COR-L47 (cell line): ENCODE results near the gene SYT11.
"Not testable (repeated sequence)": the region's sequence is repeated elsewhere in the genome, so short reads cannot be mapped to it uniquely, and the experiment has no call there.

Source experiments
- DNase-seq: peaks from one replicate; lab custom pipeline; 2025; lab: John Stamatoyannopoulos, UW

Gene SYT11

DNA sequence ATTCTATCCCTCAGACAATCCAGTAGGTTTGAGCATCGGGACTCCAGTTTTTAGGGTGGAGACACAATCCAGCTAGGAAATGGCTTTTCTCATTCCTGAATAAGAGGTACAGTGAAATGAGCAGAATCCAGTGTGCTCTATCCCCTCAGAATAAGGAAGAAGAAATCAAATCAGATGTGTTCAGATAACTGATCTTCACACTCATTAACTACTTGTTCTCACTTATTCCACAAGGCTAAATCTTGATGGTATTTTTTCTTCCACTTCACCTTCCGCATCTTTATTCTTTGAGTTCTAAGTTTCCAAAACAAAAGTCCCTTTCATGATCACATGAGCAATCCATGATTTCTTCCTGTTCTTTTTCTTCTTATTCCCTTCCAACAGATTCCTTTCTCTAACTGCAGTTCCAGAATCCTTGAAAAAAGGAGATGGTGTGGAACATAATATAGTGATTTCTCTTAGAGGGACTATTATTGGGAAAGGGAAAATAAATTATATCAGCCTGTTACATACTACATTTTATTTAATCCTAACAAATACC, 1.7 kb downstream of the SYT11 start:
- DNase-seq, result peak; percentile 36

DNA sequence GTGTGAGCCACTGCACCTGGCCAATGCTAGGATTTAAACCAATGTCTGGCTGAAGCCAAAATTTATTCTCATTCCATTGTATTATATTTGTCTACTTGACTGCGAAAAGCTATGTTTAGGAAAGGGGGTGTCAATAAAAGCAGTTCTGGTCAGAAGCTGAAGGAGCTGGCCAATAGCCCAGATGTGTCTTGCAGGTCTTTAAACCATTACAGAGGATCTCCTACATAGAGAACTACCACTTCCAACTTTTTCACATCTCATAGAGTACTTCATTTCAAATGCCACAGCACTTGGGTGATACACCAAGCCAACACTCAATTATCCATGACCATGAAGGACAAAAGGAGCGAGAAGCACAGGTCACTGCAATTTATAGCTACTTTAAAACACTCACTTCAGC, 2.5 kb downstream of the SYT11 start:
- DNase-seq, result no peak

DNA sequence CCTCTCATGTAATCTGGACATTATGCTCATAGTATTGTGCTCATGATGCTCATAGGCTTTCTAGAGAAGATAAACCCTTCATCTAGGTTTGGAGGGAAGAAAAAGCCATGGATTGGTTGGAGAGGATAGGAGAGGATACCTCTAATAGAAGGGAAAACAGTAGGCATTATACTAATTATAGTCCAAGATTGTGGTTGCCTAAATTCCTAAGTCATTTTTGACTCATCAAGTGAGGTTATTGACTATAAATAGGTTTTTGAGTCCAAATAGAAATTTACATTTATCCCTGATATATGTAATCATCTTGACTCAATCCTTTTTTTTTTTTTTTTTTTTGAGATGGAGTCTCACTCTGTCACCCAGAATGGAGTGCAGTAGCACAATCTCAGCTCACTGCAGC, 5.0 kb downstream of the SYT11 start:
- no peak for DNase-seq

DNA sequence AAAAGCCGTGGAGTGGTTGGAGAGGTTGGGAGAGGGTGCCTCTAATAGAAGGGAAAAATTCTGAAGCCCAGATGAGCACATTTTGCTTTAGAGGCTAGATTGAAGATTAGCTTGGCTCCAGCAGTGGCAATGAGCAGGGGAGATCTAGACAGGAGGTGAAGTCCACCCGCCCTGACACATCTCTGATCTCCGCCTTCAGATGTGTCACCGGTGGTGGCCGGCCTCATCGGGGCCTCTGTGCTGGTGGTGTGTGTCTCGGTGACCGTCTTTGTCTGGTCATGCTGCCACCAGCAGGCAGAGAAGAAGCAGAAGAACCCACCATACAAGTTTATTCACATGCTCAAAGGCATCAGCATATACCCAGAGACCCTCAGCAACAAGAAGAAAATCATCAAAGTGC, 8.4 kb downstream of the SYT11 start:
- DNase-seq, result no peak

DNA sequence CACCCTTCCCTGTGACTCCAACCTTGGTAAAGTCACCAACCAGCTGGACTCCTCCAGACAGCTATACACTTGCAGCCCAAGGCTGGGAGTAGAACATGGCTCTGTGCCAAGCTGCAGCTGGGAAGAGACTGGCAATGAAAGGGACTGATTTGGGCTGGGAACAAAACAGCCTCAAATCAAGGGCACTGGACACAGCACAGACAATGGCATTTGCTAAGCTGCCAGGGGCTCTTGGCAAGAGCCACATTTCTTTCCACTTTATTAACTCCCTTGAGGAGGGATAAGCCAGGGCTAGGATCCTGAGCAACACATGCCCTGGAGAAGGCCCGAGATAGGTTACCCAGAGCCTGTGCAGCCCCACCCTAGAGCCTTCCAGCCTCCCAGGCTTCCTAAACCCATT, 12.0 kb downstream of the SYT11 start:
- peak; percentile 89 for DNase-seq

DNA sequence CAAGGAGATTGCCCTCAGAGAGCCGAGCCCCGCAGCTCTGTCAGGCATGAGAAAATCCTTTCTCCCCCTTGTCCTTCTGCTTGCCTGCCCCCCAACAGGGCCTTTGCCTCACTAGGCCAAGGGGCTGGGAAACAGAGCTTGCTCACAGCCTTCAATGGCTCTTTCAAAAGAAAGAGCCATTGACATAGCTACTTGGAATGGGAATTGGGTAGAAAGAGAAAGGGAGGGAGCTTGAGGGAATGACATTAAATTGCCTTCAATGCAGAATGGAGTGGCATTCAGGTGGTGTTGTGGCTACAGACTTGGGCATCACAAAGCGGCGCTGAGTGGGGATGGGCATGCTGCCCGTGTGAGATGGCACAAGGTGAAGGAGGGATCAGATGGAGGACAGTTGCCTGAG, 13.2 kb downstream of the SYT11 start:
- DNase-seq, result no peak

DNA sequence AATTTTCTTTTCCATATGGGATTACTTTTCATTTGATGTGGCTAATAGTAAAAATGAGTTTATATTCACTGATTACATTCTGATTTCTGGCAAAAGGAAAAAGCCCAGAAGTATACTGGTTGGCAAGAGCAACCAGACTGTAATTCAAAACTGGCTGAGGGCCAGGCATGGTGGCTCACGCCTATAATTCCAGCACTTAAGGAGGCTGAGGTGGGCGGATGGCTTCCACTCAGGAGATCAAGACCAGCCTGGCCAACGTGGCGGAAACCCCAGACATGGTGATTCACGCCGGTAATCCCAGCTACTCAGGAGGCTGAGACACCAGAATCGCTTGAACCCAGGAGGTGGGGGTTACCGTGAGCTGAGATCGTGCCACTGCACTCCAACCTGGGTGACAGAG, 14.5 kb downstream of the SYT11 start:
- peak; percentile 22 for DNase-seq

DNA sequence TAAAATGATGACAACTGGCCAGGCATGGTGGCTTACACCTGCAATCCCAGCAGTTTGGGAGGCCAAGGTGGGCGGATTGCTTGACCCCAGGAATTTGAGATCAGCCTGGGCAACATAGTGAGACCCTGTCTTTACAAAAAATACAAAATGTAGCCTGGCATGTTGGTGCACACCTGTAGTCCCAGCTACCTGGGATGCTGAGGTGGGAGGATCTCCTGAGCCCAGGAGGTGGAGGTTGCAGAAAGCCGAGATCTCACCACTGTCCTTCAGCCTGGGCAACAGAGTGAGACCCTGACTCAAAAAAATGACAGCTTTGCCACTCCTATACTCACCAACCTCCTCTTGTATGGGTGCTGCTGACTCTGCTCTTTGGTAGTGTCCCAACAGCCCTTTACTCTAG, 18.6 kb downstream of the SYT11 start:
- DNase-seq, result no peak

DNA sequence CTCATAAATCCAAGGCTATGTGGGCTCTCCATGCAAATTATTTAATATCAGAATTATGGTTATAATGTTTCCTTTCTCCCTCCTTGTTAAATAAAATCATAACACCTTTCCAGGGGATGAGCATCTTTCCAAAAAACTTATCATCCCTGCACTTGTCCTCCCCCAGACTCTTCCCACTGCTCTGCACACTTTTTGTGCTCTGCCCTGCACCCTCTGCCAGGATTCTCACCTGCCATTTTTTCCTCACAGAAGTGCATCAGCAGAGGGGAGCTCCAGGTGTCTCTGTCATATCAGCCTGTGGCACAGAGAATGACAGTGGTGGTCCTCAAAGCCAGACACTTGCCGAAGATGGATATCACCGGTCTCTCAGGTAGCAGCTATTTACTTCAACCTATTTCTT, 20.9 kb downstream of the SYT11 start:
- no peak for DNase-seq

DNA sequence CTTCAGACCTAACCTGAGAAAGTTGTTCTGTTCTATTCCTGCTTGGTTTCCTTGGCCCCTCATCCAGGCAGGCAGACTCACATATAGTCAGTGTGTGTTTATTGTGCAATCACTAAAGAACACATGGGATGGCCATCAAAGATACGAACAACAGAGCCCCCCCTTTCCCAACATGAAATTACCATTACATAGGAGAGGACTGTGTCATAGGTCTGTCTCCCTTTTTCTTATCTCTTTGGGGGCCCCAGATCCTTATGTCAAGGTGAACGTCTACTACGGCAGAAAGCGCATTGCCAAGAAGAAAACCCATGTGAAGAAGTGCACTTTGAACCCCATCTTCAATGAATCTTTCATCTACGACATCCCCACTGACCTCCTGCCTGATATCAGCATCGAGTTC, 21.6 kb downstream of the SYT11 start:
- DNase-seq, result no peak

DNA sequence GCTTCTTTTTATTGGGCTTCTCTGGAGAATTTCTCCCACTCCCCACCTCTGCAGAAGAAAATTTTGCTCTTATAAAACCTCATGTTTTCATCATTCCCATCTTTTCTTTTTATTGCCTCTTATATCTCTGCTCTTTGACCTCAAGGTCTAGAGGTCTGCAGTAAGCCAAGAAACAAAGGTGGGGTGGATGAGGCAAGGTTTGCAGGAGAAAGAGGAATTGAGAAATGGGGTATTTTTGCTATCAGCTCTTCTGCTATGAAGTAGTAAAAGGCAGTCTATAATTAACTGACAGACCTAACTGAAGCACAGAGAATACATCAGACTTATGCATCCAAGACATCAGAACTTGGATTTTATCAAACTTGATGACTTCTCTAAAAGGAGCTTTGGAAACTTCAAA, 22.9 kb downstream of the SYT11 start:
- no peak for DNase-seq

DNA sequence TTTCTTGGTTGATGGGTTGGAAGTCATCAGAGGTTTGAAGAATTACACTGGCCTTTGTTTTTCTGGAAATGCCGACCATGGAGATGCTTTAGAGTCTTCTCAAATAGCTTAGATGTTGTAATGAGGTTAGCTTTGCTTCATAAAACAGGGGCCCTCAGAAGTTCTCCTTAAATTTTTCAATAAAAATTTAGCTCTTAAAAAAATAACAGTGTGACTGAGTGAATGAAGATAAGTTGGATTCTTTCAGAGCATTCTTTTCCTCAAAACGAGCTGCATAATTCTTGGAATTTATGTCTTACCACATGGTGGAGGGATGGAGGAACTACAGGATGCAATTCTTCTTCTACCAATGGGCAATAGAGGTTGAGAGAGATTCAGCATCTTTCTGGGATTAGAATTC, 23.4 kb downstream of the SYT11 start:
- DNase-seq, result no peak

DNA sequence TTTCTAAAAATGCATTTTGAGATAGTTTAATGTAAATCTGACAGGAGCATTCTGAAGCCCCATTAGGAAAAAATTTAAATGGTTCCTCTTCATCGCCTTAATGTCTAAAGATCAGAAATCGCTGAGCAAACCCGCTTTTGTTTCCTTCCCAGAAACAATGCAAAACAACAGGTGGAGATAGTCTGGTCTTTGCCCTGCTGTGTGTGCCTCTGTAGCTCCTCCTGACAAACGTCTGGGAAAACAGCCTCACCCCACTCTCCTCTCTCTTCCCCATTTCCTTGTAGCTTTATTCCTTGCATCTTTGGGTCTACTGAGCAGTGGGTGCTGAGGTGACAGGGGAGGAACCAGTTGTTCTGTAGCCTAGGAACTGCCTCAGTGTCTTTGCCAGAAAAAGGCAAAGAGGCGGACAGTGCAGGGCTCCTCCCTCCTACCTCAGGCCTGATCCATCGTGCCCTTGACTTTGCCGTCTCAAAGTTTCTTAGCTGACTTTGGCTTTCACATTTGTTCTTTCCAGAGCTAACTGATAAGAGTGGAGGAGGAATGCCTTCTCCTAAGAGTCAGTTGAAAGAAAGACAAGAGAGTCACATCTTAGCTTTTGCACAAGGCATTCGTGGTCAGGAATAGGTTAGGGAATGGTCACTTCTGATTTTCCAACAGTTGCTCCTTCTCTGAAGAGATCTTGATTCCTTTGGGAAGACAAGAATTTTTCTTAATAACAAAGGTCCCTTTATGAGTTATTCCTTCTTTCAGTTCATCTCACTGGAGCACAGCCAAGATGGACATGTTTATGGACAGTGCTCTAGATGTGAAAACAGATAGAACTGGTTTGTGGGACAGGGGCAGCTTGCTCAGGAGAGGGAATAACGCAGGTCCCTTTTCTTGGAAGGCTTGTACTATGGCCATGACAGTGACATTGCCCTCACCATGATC, 24.9 kb downstream of the SYT11 start:
- DNase-seq, result no peak

DNA sequence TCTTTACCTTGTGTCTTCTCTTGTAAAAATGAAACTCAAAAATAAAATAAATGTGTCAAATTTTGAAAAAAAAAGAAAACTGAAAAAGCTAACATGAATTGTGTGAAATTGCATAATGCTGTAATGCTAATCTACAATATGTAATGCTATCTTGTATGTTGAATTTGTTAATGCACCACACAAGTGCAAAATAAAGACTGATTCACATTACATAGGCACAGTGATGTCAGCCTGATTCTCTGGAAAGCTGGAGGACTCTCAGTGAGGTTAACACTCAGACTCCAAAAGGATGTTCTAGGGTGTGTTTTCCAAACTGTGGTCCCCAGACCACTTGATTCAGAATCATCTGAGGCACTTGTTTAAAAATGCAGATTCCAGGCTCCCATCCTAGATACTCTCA, 25.6 kb downstream of the SYT11 start:
- no peak for DNase-seq

DNA sequence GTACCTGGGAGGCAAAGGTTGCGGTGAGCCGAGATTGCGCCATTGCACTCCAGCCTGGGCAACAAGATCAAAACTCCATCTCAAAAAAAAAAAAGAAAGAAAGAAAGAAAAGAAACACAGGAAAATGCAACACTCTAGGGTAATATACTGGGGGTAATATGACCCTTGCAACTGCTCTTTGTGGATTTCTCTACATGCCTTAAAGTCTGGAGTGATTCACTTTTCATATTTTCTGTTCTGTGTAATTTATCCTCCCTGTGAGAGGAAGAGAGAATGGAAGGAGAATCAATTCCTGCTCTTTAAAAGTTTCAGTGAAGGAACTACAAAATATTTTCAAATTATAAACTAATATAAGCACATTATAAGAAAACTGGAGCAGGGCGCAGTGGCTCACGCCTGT, 29.1 kb downstream of the SYT11 start:
- no peak for DNase-seq

DNA sequence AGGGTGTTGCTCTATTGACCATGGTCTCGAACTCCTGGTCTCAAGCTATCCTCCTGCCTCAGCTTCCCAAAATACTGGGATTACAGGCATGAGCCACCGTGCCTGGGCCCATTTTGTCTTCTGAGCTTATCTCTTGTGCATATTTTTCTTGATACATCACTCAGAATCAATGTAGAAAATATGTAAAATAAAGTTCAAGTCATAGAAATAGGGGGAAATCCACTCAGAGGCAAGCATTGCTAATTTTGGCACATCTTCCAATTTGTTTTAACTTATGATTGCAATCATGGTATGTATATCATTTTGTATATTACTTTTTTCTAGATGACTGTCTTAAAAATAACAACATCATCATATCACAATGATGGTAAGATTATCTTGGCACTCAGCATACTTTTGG, 30.2 kb downstream of the SYT11 start:
- DNase-seq, result no peak

DNA sequence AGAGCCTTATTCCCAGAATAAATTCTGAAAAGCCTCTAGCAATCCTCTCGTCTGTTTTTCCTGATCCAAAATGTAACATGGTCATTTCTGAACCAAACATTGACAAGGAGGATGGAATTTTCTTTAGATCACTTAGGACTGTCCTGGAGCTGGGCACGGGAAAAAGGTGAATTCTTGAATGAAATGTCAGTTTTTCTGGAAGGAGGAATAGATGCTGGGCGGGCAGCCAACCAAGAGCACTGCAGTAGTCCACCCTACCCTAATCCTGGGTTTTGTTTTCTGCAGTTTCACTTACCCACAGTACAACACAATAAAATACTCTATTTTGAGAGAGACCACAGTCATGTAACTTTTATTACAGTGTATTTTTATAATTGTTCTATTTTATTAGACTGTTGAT, 30.9 kb downstream of the SYT11 start:
- no peak for DNase-seq

DNA sequence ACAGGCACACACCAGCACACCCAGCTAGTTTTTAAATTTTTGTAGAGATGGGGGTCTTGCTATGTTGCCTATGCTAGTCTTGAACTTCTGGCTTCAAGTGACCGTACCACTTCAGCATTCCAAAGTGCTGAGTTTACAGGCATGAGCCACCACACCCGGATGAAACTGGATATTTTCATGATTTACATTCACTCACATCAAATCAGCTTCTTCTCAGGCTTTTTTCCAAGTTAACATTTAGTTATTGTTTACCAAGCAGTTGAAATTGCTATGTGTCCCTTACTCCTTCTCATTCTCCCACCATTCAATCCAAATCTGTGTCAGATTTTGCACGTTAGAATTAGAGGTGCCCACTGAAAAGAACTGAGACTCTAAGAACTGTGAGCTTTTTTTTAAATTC, 33.4 kb downstream of the SYT11 start:
- no peak for DNase-seq

DNA sequence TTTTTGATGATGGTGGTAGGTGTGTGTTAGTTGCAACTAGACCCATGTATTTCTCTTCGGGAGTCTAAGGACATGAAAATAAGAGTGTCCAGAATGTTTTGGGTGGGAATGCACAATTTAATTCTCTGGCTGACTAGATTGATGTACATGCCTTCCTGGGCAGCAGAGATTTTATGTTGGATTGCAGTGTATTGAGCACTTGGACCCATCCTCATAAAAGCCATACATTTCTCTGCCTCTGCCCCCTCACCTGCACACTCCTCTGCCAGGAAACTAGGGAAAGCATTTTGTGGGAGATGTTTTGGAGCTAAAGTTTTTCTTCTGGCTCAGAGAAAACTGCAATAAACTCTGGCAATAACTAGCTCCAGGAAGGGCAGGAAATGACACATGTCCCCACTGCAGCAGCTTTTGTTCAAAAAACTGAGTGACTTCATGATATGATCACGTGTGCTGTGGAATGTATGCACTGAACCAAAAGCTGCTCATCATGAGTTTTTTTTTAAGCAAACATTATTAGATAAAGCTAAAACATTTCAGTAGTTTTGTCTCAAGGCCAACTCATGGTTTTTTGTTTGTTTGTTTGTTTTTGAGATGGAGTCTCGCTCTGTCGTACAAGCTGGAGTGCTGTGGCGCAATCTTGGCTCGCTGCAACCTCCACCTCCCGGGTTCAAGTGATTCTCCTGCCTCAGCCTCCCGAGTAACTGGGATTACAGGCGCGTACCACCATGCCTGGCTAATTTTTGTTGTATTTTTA, 34.2 kb downstream of the SYT11 start:
- no peak for DNase-seq

DNA sequence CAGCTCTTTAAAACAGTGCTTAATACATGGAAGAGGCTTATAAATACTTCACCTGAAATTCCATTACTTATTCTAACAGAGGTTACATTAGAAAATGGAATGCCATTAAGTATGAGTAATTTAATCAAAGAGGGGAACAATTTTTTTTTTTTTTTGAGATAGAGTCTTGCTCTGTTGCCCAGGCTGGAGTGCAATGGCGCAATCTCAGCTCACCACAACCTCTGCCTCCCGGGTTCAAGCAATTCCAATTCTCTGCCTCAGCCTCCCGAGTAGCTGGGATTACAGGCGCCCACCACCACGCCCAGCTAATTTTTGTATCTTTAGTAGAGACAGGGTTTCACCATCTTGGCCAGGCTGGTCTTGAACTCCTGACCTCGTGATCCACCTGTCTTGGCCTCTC, 36.2 kb downstream of the SYT11 start:
- not testable (repeated sequence) for DNase-seq

DNA sequence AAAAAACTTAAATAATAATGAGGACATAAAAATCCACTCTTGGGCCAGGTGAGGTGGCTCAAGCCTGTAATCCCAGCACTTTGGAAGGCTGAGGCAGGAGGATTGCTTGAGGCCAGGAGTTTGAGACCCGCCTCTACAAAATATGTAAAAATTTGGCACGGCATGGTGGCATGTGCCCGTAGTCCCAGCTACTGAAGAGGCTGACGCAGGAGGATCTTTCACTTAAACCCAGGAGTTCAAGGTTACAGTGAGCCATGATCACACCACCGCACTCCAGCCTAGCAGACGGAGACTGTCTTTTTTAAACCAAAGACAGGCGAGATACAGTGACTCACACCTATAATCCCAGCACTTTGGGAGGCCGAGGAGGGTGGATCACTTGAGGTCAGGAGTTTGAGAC, 37.1 kb downstream of the SYT11 start:
- not testable (repeated sequence) for DNase-seq

DNA sequence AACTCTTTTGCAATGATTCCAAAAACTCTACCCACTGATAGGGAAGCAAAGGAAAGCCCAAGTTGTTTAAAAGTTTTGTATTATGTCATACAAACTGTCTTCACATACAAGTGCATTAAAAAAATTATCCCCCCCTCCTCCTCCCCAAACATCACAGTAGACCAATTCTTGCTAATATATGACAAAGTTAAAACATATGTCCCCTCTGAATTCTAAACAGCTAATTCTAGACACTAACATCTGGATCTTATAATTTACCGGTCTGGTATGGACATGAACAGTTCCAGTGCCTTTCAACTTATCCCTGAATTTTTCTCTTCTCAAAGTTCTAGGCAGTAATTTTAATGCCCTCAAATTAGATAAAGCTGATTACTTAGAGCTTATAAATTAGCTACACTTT, 38.4 kb downstream of the SYT11 start:
- DNase-seq, result no peak

DNA sequence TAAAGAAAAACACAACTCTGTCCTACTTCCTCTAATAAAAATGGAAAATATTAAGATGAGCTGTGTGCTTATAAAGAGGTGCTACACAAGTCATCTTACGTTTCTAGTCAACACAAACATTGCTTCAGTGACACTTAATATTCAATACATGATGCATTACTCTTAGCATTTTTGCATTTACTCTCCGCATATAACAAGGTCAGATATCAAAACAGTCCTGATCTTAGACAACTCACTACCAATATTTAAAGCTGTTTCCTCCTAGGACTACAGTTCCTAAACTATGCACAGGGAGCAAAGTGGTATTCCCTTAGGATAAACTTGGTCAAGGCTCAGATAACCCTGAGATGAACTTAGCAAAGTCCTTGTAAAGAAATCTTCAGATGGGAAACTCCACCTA, 39.5 kb downstream of the SYT11 start:
- no peak for DNase-seq
